ENCODE measurements around the gene ARHGAP8.

The ARHGAP8 gene

DNA sequence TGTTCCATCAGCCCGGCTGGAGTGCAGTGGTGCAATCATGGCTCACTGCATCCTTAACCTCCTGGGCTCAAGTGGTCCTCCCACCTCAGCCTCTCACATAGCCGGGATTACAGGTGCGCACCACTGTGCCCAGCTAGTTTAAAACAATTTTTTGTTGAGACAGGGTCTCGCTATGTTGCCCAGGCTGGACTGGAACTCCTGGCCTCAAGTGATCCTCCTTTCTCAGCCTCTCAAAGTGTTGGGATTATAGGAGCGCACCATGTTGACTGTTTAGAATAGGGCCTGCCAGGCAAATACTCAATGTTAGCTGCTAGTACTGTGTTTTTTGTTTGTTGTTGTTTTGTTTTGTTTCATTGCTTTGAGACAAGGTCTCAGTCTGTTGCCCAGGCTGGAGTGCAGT, 66.4 kb downstream of the ARHGAP8 start:
- WGBS, 2 experiments (ENCODE audit: insufficient coverage in 2 of 2): 92 to 94% methylated on average over 3 to 5 of the region's 5 CpGs
- H3K4me3 ChIP-seq (ENCODE audit: extremely low read depth, insufficient read depth, low read length, poor library complexity, severe bottlenecking): no peak overlapping the region
- no peaks in the 10 kb centered on the region for H3K9me3 ChIP-seq (ENCODE audit: control insufficient read depth, low read length)
- H3K36me3 ChIP-seq (ENCODE audit: control insufficient read depth, insufficient read depth, low read length): no peaks in the 10 kb centered on the region
- H3K27ac ChIP-seq (ENCODE audit: low read depth, low read length, severe bottlenecking): no peak overlapping the region
- peaks cover 9% of the 10 kb centered on the region for H3K4me1 ChIP-seq (ENCODE audit: control insufficient read depth, insufficient read depth, low read length, poor library complexity, severe bottlenecking)

DNA sequence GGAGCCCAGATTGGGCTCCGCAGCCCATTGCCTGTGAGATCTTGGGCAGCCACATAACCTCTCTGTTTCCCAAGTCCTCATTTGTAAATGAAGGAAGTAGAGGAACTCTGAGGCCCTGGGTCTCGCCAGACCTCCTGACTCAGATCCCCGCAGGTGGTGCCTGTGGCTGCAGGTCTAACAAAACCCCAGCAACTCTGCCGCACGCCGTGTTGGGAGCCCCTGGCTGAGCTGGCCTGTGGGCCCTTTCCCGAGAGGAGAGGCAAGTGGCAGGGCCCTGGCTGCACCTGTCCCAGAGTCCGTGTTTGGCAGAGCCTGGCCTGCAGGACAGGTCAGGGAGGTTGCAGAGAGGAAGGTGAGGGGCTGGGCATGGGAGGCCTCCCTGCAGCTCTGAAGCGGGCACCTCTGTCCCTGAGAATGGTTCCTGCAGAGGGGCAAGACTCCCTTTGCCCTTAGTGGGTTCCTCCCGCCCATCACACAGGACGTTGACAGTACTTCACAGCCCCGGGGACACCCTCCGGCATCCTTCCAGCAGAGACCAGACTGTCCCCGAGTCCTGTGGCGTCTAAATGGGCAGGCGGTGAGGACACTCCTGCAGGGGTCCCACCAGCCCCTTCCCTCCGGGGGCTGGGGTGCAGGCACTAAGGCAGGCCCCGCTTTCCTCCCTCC, 67.7 kb downstream of the ARHGAP8 start:
- no peak overlapping the region for H3K27ac ChIP-seq (ENCODE audit: low read depth, low read length, severe bottlenecking)
- no peaks in the 10 kb centered on the region for H3K9me3 ChIP-seq (ENCODE audit: control insufficient read depth, low read length)
- no peaks in the 10 kb centered on the region for H3K36me3 ChIP-seq (ENCODE audit: control insufficient read depth, insufficient read depth, low read length)
- H3K4me3 ChIP-seq (ENCODE audit: extremely low read depth, insufficient read depth, low read length, poor library complexity, severe bottlenecking): no peak overlapping the region
- peaks cover 7% of the 10 kb centered on the region for H3K4me1 ChIP-seq (ENCODE audit: control insufficient read depth, insufficient read depth, low read length, poor library complexity, severe bottlenecking)
- 61 to 68% methylated on average over 13 to 18 of the region's 18 CpGs for WGBS, 2 experiments (ENCODE audit: insufficient coverage in 2 of 2)

DNA sequence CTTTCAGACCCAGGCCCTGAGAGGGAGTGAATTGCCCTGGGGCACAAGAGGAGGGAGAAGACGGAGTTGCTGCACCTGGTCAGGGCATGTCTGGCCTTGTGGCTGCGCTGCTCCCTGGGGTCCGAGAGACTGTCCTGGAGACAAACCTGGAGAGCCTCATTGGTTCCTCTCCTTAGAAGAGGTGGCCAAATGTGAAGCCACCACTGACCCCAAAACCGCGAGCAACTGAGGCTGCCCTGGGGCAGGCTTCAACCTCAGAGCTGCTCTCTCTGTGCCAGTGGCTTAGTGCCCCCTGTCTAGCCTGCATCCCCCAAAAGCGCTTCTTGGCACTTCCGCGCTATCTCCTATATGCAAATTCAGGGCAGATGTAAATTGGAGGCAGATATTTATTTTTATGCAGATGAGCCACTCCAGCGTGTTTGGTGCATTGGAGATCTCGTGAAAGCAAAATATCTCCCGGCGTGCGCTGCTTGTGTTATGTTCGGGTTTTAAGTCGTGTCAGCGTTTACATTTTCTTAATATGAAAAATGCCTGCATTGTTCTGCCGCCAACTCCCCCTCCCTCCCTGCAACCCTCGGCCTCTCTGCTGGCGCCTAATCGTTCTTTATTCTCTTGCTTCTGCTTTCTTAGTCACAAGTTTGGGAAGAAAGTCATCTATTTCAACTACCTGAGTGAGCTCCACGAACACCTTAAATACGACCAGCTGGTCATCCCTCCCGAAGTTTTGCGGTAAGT, 69.5 kb downstream of the ARHGAP8 start:
- no peak overlapping the region for H3K4me3 ChIP-seq (ENCODE audit: extremely low read depth, insufficient read depth, low read length, poor library complexity, severe bottlenecking)
- no peaks in the 10 kb centered on the region for H3K36me3 ChIP-seq (ENCODE audit: control insufficient read depth, insufficient read depth, low read length)
- WGBS, 2 experiments (ENCODE audit: insufficient coverage in 2 of 2): 94 to 95% methylated on average over 19 to 21 of the region's 24 CpGs
- H3K27ac ChIP-seq (ENCODE audit: low read depth, low read length, severe bottlenecking): no peak overlapping the region
- no peaks in the 10 kb centered on the region for H3K9me3 ChIP-seq (ENCODE audit: control insufficient read depth, low read length)
- H3K4me1 ChIP-seq (ENCODE audit: control insufficient read depth, insufficient read depth, low read length, poor library complexity, severe bottlenecking): peaks cover 3% of the 10 kb centered on the region

DNA sequence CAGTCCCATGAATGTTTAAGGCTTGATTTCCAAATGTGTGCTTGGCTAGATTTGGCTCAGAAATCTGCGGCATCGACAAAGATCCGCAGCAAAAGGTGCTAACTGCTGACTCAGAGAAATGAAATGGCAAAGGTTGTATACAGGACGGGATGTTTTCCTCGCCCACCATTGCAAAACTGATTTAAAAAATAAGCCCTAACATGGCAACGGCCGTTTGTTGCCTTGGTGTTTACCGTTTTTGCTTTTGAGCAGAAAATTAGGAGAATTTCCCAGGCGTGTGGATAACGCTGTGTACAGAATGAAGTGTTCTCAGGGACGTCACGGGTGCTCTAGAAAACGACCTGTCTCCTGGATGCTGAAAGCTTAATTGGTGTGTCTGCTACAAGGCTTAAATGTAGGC, 70.2 kb downstream of the ARHGAP8 start:
- Histone ChIP-seq H3K4me3 (ENCODE audit: extremely low read depth, insufficient read depth, low read length, poor library complexity, severe bottlenecking) (no peak overlapping the region), H3K27ac (ENCODE audit: low read depth, low read length, severe bottlenecking) (no peak overlapping the region), H3K9me3 (ENCODE audit: control insufficient read depth, low read length) (no peaks in the 10 kb centered on the region), H3K4me1 (ENCODE audit: control insufficient read depth, insufficient read depth, low read length, poor library complexity, severe bottlenecking) (no peaks in the 10 kb centered on the region), H3K36me3 (ENCODE audit: control insufficient read depth, insufficient read depth, low read length) (no peaks in the 10 kb centered on the region)
- 87 to 91% methylated on average over 13 of the region's 13 CpGs for WGBS, 2 experiments (ENCODE audit: insufficient coverage in 2 of 2)

DNA sequence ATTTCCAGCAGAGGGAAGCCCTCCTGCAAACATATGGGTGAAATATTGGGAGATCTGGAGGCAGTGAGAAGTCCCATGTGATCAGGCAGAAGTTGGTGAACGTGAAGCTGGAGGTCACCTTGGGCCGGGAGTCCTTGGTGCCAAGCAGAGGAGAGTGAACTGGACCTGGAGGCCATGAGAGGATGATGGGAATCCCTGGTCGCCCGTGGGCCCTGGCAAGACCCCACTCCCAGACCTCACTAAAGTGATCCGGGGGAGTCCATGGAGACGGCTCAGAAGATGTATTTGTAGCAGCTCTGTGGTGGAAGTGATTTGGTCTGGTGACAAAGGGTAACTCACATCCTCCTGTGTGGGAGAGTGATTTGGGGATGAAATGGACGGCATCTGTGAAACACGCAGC, 71.0 kb downstream of the ARHGAP8 start:
- WGBS, 2 experiments (ENCODE audit: insufficient coverage in 2 of 2): 83 to 100% methylated on average over 7 to 8 of the region's 8 CpGs
- no peak overlapping the region for H3K27ac ChIP-seq (ENCODE audit: low read depth, low read length, severe bottlenecking)

DNA sequence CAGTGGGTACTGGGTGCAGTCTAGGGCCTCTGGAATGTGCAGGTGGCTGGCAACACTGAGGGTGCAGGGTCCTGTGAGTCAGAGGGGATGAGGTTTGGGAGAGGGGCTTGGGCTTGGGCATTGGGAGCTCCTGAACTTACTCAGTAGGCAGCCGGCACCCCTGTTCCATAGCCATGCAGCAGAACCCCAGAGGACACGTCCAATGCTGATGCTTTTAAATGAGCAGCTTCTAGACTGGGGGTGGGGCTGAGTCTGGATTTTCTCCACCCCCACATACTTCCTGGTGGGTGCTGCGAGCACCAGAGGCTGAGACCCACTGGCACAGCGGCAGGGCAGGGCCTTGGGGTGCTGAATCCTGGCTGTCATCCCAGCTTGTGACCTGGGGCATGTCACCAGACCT, 71.4 kb downstream of the ARHGAP8 start:
- Histone ChIP-seq H3K4me1 (ENCODE audit: control insufficient read depth, insufficient read depth, low read length, poor library complexity, severe bottlenecking) (no peaks in the 10 kb centered on the region), H3K4me3 (ENCODE audit: extremely low read depth, insufficient read depth, low read length, poor library complexity, severe bottlenecking) (no peak overlapping the region), H3K27ac (ENCODE audit: low read depth, low read length, severe bottlenecking) (no peak overlapping the region), H3K9me3 (ENCODE audit: control insufficient read depth, low read length) (no peaks in the 10 kb centered on the region), H3K36me3 (ENCODE audit: control insufficient read depth, insufficient read depth, low read length) (no peaks in the 10 kb centered on the region)
- 86% methylated on average over 3 of the region's 4 CpGs; no CpG with 5 or more reads in 1 of the 2 experiments for WGBS, 2 experiments (ENCODE audit: insufficient coverage in 2 of 2)

More for the DNA sequence above, 71.0 kb downstream of the ARHGAP8 start:
- H3K36me3 ChIP-seq (ENCODE audit: control insufficient read depth, insufficient read depth, low read length): no peaks in the 10 kb centered on the region
- no peak overlapping the region for H3K4me3 ChIP-seq (ENCODE audit: extremely low read depth, insufficient read depth, low read length, poor library complexity, severe bottlenecking)
- H3K4me1 ChIP-seq (ENCODE audit: control insufficient read depth, insufficient read depth, low read length, poor library complexity, severe bottlenecking): no peaks in the 10 kb centered on the region
- no peaks in the 10 kb centered on the region for H3K9me3 ChIP-seq (ENCODE audit: control insufficient read depth, low read length)

DNA sequence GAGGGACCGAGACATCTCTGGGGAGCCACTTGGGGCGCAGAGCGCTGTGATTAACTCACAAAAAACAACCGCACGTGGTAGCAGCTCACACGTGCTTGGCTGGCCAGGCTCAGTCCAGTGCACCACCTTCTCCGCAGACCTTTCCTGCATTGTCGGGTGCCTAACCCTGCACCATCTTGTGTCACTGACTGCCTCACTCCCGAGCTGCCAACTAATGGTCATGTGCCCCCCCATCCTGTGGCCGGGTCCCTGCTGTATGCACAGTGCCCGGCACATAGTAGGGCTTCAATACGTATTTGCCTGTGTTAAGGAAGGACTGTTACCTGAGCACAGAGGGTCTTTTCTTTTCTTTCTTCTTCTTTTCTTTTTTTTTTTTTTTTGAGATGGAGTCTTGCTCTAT, 71.9 kb downstream of the ARHGAP8 start:
- 96 to 98% methylated on average over 9 to 11 of the region's 12 CpGs for WGBS, 2 experiments (ENCODE audit: insufficient coverage in 2 of 2)
- H3K4me3 ChIP-seq (ENCODE audit: extremely low read depth, insufficient read depth, low read length, poor library complexity, severe bottlenecking): no peak overlapping the region
- H3K9me3 ChIP-seq (ENCODE audit: control insufficient read depth, low read length): no peaks in the 10 kb centered on the region
- no peaks in the 10 kb centered on the region for H3K36me3 ChIP-seq (ENCODE audit: control insufficient read depth, insufficient read depth, low read length)
- H3K4me1 ChIP-seq (ENCODE audit: control insufficient read depth, insufficient read depth, low read length, poor library complexity, severe bottlenecking): no peaks in the 10 kb centered on the region
- H3K27ac ChIP-seq (ENCODE audit: low read depth, low read length, severe bottlenecking): no peak overlapping the region

DNA sequence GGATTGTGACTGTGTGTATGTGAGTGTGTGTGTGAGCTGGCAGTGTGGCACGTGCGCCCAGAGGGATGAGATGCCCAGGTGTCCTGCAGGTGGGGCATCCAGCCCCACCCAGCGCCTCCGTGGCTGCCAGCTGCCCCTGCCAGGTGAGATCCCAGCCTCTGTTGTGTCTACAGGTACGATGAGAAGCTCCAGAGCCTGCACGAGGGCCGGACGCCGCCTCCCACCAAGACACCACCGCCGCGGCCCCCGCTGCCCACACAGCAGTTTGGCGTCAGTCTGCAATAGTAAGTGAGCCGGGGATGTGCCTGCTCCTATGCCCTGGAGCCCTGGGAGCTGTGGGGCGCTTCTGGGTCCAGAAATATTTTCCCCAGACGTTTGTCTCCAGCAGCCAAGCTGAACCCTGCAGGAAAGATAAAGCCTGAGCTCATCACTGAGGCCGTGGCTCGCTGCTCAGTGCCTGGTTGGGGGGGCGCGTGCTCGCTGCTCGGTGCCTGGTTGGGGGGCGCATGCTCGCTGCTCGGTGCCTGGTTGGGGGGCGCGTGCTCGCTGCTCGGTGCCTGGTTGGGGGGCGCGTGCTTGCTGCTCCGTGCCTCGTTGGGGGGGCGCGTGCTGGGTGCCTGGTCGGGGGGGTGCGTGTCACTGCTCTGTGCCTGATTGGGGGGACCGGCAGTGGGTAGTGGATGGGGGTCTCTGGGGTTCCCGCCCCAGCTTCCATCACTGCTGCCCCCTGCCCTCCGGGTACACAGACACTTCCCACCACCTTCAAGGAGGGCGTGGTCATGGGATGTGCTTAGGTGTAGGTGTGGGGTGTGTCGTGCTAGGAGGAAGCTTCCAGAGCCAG, 73.2 kb downstream of the ARHGAP8 start:
- H3K9me3 ChIP-seq (ENCODE audit: control insufficient read depth, low read length): no peaks in the 10 kb centered on the region
- 88 to 95% methylated on average over 21 to 25 of the region's 43 CpGs for WGBS, 2 experiments (ENCODE audit: insufficient coverage in 2 of 2)
- no peak overlapping the region for H3K4me3 ChIP-seq (ENCODE audit: extremely low read depth, insufficient read depth, low read length, poor library complexity, severe bottlenecking)
- H3K36me3 ChIP-seq (ENCODE audit: control insufficient read depth, insufficient read depth, low read length): no peaks in the 10 kb centered on the region
- no peaks in the 10 kb centered on the region for H3K4me1 ChIP-seq (ENCODE audit: control insufficient read depth, insufficient read depth, low read length, poor library complexity, severe bottlenecking)
- H3K27ac ChIP-seq (ENCODE audit: low read depth, low read length, severe bottlenecking): no peak overlapping the region

DNA sequence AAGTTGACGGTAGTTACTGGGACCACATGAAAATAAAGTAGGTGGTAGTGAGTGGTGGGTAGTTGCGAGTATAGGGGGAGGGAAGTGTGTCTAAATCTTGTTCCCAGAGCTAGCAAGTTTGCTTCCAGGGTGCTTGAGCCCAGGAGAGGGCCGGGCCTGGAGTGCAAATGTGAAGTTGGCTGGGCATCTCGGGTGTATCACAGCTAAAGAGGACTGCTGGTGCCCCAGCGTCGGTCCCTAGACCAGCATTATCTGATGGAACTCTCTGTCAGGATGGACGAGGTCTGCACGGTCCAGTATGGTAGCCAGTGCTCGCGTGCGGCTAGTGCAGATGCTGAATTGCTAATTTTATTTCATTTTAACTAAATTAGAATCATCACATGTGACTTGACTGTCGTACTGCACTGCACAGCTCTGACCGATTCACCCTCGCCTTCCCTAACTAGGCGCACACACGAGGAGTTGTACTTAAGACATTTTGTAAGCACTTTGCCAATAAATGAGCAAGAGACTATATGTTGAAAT, 75.4 kb downstream of the ARHGAP8 start:
- whole genome bisulfite sequencing, 2 experiments (ENCODE audit: insufficient coverage in 2 of 2): 91 to 94% methylated on average over 6 to 8 of the region's 16 CpGs
- Histone ChIP-seq H3K27ac (ENCODE audit: low read depth, low read length, severe bottlenecking) (no peak overlapping the region), H3K4me3 (ENCODE audit: extremely low read depth, insufficient read depth, low read length, poor library complexity, severe bottlenecking) (no peak overlapping the region), H3K4me1 (ENCODE audit: control insufficient read depth, insufficient read depth, low read length, poor library complexity, severe bottlenecking) (no peaks in the 10 kb centered on the region), H3K9me3 (ENCODE audit: control insufficient read depth, low read length) (no peaks in the 10 kb centered on the region), H3K36me3 (ENCODE audit: control insufficient read depth, insufficient read depth, low read length) (no peaks in the 10 kb centered on the region)

DNA sequence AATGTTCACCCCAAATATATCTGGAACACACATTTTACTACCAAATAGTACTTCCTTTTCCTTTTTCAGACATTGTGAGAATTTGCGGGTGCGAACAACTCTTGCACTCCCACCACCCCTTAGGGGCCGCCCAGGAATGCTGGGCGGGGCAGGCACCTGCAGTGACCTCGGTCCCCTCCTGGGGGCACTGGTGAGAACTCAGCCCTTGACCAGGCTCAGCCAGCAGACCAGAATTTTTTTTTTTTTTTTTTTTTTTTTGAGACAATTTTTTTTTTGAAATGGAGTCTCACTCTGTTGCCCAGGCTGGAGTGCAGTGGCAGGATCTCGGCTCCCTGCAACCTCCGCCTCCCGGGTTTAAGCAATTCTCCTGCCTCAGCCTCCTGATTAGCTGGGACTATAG, 75.8 kb downstream of the ARHGAP8 start:
- Histone ChIP-seq H3K36me3 (ENCODE audit: control insufficient read depth, insufficient read depth, low read length) (no peaks in the 10 kb centered on the region), H3K27ac (ENCODE audit: low read depth, low read length, severe bottlenecking) (no peak overlapping the region), H3K4me3 (ENCODE audit: extremely low read depth, insufficient read depth, low read length, poor library complexity, severe bottlenecking) (no peak overlapping the region), H3K9me3 (ENCODE audit: control insufficient read depth, low read length) (no peaks in the 10 kb centered on the region), H3K4me1 (ENCODE audit: control insufficient read depth, insufficient read depth, low read length, poor library complexity, severe bottlenecking) (no peaks in the 10 kb centered on the region)
- WGBS, 2 experiments (ENCODE audit: insufficient coverage in 2 of 2): 49 to 88% methylated on average over 5 to 6 of the region's 8 CpGs
